ENCODE measurements around the gene WDR72.

Gene WDR72

DNA sequence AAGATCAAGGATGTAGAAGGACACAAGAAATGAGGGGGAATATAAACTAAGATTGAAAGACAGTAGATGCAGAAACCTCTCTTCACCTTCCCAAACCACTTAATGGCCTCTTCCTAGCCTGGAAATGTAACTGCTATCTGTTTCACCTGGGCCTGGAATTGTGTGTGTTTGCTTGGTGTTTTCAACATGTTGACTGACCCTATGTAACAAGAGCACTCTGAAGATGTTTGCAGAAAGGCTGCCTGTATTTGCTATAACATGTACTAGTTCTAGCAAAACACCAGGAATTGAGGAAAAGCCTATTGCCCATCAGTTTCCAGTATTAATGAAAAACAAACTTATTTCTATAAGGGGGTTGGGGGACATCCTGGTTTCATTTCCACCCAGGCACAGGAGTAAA lies 248.3 kb downstream of the WDR72 start:
- Histone ChIP-seq H3K4me1 (no peaks in the 10 kb centered on the region), H3K4me3 (no peak overlapping the region), H3K27me3 (no peaks in the 10 kb centered on the region), H3K9me3 (no peaks in the 10 kb centered on the region), H3K36me3 (no peaks in the 10 kb centered on the region), H3K27ac (no peak overlapping the region)
- intact Hi-C loops (cut with DNase I; ENCODE audit: low total_unique reads), result no loop called here
- TF ChIP-seq, protein P1, sequence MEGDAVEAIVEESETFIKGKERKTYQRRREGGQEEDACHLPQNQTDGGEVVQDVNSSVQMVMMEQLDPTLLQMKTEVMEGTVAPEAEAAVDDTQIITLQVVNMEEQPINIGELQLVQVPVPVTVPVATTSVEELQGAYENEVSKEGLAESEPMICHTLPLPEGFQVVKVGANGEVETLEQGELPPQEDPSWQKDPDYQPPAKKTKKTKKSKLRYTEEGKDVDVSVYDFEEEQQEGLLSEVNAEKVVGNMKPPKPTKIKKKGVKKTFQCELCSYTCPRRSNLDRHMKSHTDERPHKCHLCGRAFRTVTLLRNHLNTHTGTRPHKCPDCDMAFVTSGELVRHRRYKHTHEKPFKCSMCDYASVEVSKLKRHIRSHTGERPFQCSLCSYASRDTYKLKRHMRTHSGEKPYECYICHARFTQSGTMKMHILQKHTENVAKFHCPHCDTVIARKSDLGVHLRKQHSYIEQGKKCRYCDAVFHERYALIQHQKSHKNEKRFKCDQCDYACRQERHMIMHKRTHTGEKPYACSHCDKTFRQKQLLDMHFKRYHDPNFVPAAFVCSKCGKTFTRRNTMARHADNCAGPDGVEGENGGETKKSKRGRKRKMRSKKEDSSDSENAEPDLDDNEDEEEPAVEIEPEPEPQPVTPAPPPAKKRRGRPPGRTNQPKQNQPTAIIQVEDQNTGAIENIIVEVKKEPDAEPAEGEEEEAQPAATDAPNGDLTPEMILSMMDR (IDR thresholded peaks at IDR 0.05), result no peak
- DNase-seq, result no peak

DNA sequence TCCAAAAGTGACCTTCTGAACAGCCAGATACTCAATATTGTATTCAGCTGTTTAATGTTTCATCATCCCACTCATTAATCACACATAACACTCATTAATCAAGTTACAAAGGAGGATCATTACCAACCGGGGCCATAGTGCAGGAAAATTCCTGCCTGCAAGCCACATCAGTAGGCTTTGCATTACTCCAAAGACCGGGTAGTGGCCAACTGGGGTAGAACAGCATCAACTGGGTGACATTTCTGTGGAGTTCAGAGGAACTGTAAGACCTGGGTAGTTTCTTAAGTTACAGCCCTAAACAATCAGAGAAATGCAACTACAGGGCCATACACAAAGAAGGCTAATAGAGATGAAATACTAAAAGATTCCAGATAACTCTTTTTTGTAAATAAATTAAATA lies 253.1 kb downstream of the WDR72 start:
- Histone ChIP-seq H3K36me3 (no peaks in the 10 kb centered on the region), H3K4me1 (no peaks in the 10 kb centered on the region), H3K27ac (no peak overlapping the region), H3K27me3 (no peaks in the 10 kb centered on the region), H3K4me3 (no peak overlapping the region), H3K9me3 (no peaks in the 10 kb centered on the region)
- no peak for DNase-seq
- intact Hi-C loops (cut with DNase I; ENCODE audit: low total_unique reads), result no loop called here
- TF ChIP-seq, protein P1 (IDR thresholded peaks at IDR 0.05), result no peak

DNA sequence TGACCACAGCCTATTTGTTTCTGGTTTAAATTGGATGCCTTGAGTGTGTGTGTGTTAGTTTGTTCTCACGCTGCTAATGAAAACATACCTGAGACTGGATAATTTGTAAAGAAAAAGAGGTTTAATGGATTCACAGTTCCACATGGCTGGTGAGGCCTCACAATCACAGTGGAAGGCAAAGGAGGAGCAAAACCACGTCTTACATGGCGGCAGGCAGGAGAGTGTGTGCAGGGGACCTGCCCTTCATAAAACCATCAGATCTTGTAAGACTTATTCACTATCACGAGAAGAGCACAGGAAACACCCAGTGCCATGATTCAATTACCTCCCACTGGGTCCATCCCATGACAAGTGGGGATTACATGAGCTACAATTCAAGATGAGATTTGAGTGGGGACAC lies 260.5 kb downstream of the WDR72 start:
- no peaks in the 10 kb centered on the region for H3K9me3 ChIP-seq
- H3K4me1 ChIP-seq, result no peaks in the 10 kb centered on the region
- H3K27me3 ChIP-seq, result no peaks in the 10 kb centered on the region
- TF ChIP-seq, protein P1 (IDR thresholded peaks at IDR 0.05), result no peak
- intact Hi-C loops (cut with DNase I; ENCODE audit: low total_unique reads), result no loop called here
- no peak overlapping the region for H3K4me3 ChIP-seq
- no peak for DNase-seq
- H3K27ac ChIP-seq, result no peak overlapping the region
- H3K36me3 ChIP-seq, result no peaks in the 10 kb centered on the region

DNA sequence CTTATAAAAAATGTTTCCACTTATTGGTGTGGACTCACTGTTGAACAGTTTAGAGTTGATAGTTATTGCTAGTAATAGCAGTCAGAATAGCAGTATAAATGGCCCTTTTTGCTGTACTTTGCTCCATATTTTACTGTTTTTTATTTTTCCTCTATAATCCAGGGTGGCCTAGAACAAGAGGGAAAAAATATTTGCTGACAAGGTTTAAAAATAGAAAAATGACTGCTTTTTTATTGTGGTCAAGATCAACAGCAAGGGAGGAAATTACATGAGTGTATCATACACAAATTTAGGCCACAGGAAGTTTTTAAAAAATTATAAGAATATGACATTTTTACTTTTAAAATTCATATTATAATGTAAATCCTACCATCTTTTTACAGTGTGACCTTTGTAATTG lies 269.1 kb downstream of the WDR72 start:
- Histone ChIP-seq H3K9me3 (no peaks in the 10 kb centered on the region), H3K27ac (no peak overlapping the region), H3K36me3 (no peaks in the 10 kb centered on the region), H3K4me1 (no peaks in the 10 kb centered on the region), H3K4me3 (no peak overlapping the region), H3K27me3 (no peaks in the 10 kb centered on the region)
- intact Hi-C loops (cut with DNase I; ENCODE audit: low total_unique reads), result no loop called here
- DNase-seq, result no peak
- TF ChIP-seq, protein P1 (IDR thresholded peaks at IDR 0.05), result no peak

DNA sequence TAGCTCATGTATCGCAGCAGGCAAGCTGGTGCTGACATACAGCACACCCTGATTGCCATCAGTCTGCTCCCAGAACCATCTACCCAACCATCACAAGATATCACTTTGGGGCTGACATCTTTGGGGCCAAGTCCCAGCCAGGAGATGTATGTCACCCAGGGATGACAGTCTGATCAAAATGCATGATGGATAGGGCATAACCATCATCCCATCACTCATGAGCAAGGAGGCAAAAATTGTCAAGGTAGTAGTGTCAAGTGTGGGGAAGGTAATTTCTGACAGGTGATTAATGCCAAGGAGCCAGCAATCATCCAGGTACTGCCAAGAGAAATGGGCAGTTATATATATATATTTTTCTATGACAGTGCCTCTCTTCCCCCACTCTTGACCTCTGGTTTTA lies 277.4 kb downstream of the WDR72 start:
- no peaks in the 10 kb centered on the region for H3K36me3 ChIP-seq
- intact Hi-C loops (cut with DNase I; ENCODE audit: low total_unique reads), result no loop called here
- H3K4me1 ChIP-seq, result no peaks in the 10 kb centered on the region
- H3K9me3 ChIP-seq, result no peaks in the 10 kb centered on the region
- no peak overlapping the region for H3K4me3 ChIP-seq
- TF ChIP-seq, protein P1 (IDR thresholded peaks at IDR 0.05), result no peak
- H3K27me3 ChIP-seq, result no peaks in the 10 kb centered on the region
- no peak overlapping the region for H3K27ac ChIP-seq
- DNase-seq, result no peak

Data from tibial artery (tissue), 4 donors.